SK-N-SH (cell line): ENCODE measurements around the gene TBXAS1. TPM values are rescaled to one million over a fixed set of nuclear protein-coding genes. Genes with fewer than 3 reads are reported as not detected.

Experiments used
- CTCF ChIA-PET: fragments of 300-600, 350-600 bp; formaldehyde crosslinking; extraction: SDS; loops from one replicate; lab custom pipeline; 2021; lab: Yijun Ruan, JAX
- POLR2A ChIA-PET: fragments of 350-600 bp; sonication (Branson Sonifier 250); formaldehyde crosslinking; extraction: SDS; loops from one replicate; lab custom pipeline; 2020; ENCODE audit warnings: antibody characterized with exemption, inconsistent platforms; lab: Yijun Ruan, JAX
- DNase-seq: peaks from one replicate; pipeline ENCODE4 v3.0.0; 2012
- H2AFZ ChIP-seq: fragments of 200-600 bp; sonication (generic); 2 replicates; pipeline ENCODE4 v1.8.1; 2016; ENCODE audit warnings: antibody characterized with exemption, mild to moderate bottlenecking, low read depth
- H3F3A ChIP-seq: fragments of 200-600 bp; sonication (generic); replicated peaks from 2 replicates; pipeline ENCODE3; 2016; ENCODE audit warnings: antibody characterized with exemption, mild to moderate bottlenecking; ENCODE audit not compliant: insufficient read depth
- H3K27ac ChIP-seq, 2 experiments: fragments of 200-500 bp in 1 of 2; fragments of 200-600 bp in 1 of 2; sonication (Bioruptor generic) in 1 of 2; sonication (generic), shearing (Covaris generic) in 1 of 2; 2 replicates each; pipeline versions ENCODE4 v1.5.1 to v1.6.1; 2014 to 2016; ENCODE audit warnings: low read depth in 2 of 2, inconsistent platforms in 1 of 2, low read length in 1 of 2, mild to moderate bottlenecking in 1 of 2, mixed read lengths in 1 of 2
- H3K27me3 ChIP-seq: fragments of 200-600 bp; sonication (generic), shearing (Covaris generic); 2 replicates; pipeline ENCODE4 v1.6.1; 2016; ENCODE audit warnings: mixed run types; ENCODE audit not compliant: insufficient read depth
- H3K36me3 ChIP-seq, 2 experiments: fragments of 200-500 bp in 1 of 2; fragments of 200-600 bp in 1 of 2; sonication (Bioruptor generic) in 1 of 2; sonication (generic) in 1 of 2; replicated peaks in 1 of 2; 2 replicates each; pipeline versions ENCODE3 to v1.5.1; 2014 to 2016; ENCODE audit warnings: low read length in 1 of 2, mild to moderate bottlenecking in 1 of 2; ENCODE audit not compliant: insufficient read depth in 2 of 2, control insufficient read depth in 1 of 2
- H3K4me1 ChIP-seq, 2 experiments: fragments of 200-500 bp in 1 of 2; fragments of 200-600 bp in 1 of 2; sonication (Bioruptor generic) in 1 of 2; sonication (generic), shearing (Covaris generic) in 1 of 2; 2 replicates each; pipeline versions ENCODE4 v1.5.1 to v1.6.1; 2014 to 2016; ENCODE audit warnings: low read depth in 1 of 2, low read length in 1 of 2, mixed run types in 1 of 2; ENCODE audit not compliant: insufficient read depth in 2 of 2, control insufficient read depth in 1 of 2
- H3K4me2 ChIP-seq: fragments of 200-600 bp; sonication (generic), shearing (Covaris generic); 2 replicates; pipeline ENCODE4 v1.6.1; 2017; ENCODE audit warnings: mixed run types
- H3K4me3 ChIP-seq, 2 experiments: fragments of 200-500 bp in 1 of 2; fragments of 200-600 bp in 1 of 2; sonication (Bioruptor generic) in 1 of 2; sonication (generic), shearing (Covaris generic) in 1 of 2; 2 replicates each; pipeline versions ENCODE4 v1.5.1 to v1.8.1; 2014 to 2016; ENCODE audit warnings: low read depth in 2 of 2, inconsistent platforms in 1 of 2, low read length in 1 of 2, mild to moderate bottlenecking in 1 of 2, mixed read lengths in 1 of 2, moderate library complexity in 1 of 2
- H3K79me2 ChIP-seq: fragments of 200-600 bp; sonication (generic); 2 replicates; pipeline ENCODE4 v1.8.1; 2017; ENCODE audit warnings: mild to moderate bottlenecking; ENCODE audit not compliant: insufficient read depth
- H3K9ac ChIP-seq: fragments of 200-600 bp; sonication (generic); 2 replicates; pipeline ENCODE4 v1.6.1; 2017; ENCODE audit warnings: mixed run types
- H3K9me2 ChIP-seq: fragments of 200-600 bp; sonication (generic); 2 replicates; pipeline ENCODE4 v1.6.1; 2017; ENCODE audit warnings: mixed run types
- H3K9me3 ChIP-seq: fragments of 200-600 bp; sonication (generic); 2 replicates; pipeline ENCODE4 v1.6.1; 2017; ENCODE audit warnings: mixed run types, mild to moderate bottlenecking, moderate library complexity
- H4K20me1 ChIP-seq: fragments of 200-600 bp; sonication (generic); 2 replicates; pipeline ENCODE4 v1.6.1; 2017; ENCODE audit warnings: mild to moderate bottlenecking, mixed run types; ENCODE audit not compliant: insufficient read depth
- CHD2 ChIP-seq: fragments of 150-350 bp; IDR thresholded peaks from 2 replicates; pipeline ENCODE4 v1.6.1; 2018; ENCODE audit warnings: low read length; ENCODE audit not compliant: partially characterized antibody
- EZH2phosphoT487 ChIP-seq: fragments of 200-600 bp; sonication (generic); IDR thresholded peaks from 2 replicates; pipeline ENCODE4 v1.6.1; 2017; ENCODE audit warnings: low read depth, mixed run types, mild to moderate bottlenecking, antibody characterized with exemption, moderate library complexity, borderline replicate concordance
- GATA2 ChIP-seq: sonication (generic); formaldehyde crosslinking; IDR thresholded peaks from 2 replicates; pipeline ENCODE4 v1.5.0; 2020; ENCODE audit warnings: mild to moderate bottlenecking, missing genetic modification reagents
- JUND ChIP-seq: IDR thresholded peaks from 2 replicates; pipeline ENCODE4 v1.4.0; 2012
- POLR2AphosphoS5 ChIP-seq: IDR thresholded peaks from 2 replicates; pipeline ENCODE4 v1.6.1; 2012; ENCODE audit warnings: low read depth, low read length
- RFX5 ChIP-seq: IDR thresholded peaks from 2 replicates; pipeline ENCODE4 v1.6.1; 2012; ENCODE audit warnings: mild to moderate bottlenecking, improper control_type of control experiment, low read length
- SIN3A ChIP-seq: IDR thresholded peaks from 2 replicates; pipeline ENCODE4 v1.6.1; 2012; ENCODE audit warnings: low read depth, mild to moderate bottlenecking, low read length, moderate library complexity, borderline replicate concordance
- SMC3 ChIP-seq: IDR thresholded peaks from 2 replicates; pipeline ENCODE4 v1.6.1; 2012; ENCODE audit warnings: low read depth, low read length, improper control_type of control experiment
- TAF1 ChIP-seq: IDR thresholded peaks from 2 replicates; pipeline ENCODE4 v1.6.1; 2012; ENCODE audit warnings: low read depth, mild to moderate bottlenecking, low read length, moderate library complexity, borderline replicate concordance
- TEAD4 ChIP-seq: IDR thresholded peaks from 2 replicates; pipeline ENCODE4 v1.4.0; 2012; ENCODE audit warnings: mild to moderate bottlenecking, borderline replicate concordance; ENCODE audit not compliant: insufficient read depth
- YY1 ChIP-seq: IDR thresholded peaks from 2 replicates; pipeline ENCODE4 v1.4.0; 2012; ENCODE audit warnings: low read depth, mild to moderate bottlenecking
- WGBS: methylation state at CpG from one replicate; pipeline ENCODE4 v1.1.6; 2017; ENCODE audit warnings: low lambda C conversion rate; 5-methylcytosine and 5-hydroxymethylcytosine counted together
- polyA plus RNA-seq, 3 experiments: library from polyadenylated mRNA; depleted of rRNA; stranded (reverse); fragments of >200 nt; gene quantifications; 2 replicates each; pipeline ENCODE4 v1.2.3, GENCODE V29; 2012
- TF ChIP-seq, protein P1 (sequence below): IDR thresholded peaks from 2 replicates; pipeline ENCODE4 v1.4.0; 2012; ENCODE audit warnings: low read depth
- TF ChIP-seq, protein P2 (sequence below): IDR thresholded peaks from 2 replicates; pipeline ENCODE4 v1.4.0; 2012; ENCODE audit warnings: low read depth, borderline replicate concordance
- TF ChIP-seq, protein P3 (sequence below): fragments of 150-350 bp; IDR thresholded peaks from 2 replicates; pipeline ENCODE4 v1.6.1; 2017; ENCODE audit warnings: antibody characterized with exemption, low read length, low read depth, borderline replicate concordance
- TF ChIP-seq, protein P4 (sequence below): fragments of 150-350 bp; IDR thresholded peaks from 2 replicates; pipeline ENCODE4 v1.6.1; 2016; ENCODE audit warnings: mild to moderate bottlenecking, low read depth, low read length
- TF ChIP-seq, protein P5 (sequence below): IDR thresholded peaks from 2 replicates; pipeline ENCODE4 v1.4.0; 2012; ENCODE audit warnings: low read depth, borderline replicate concordance
- TF ChIP-seq, protein P6 (sequence below): IDR thresholded peaks from 2 replicates; pipeline ENCODE4; 2012

The TBXAS1 gene
- polyA plus RNA-seq, 1 of the 3 experiments (the other 2 are of a cell fraction) = 4.4 TPM

DNA sequence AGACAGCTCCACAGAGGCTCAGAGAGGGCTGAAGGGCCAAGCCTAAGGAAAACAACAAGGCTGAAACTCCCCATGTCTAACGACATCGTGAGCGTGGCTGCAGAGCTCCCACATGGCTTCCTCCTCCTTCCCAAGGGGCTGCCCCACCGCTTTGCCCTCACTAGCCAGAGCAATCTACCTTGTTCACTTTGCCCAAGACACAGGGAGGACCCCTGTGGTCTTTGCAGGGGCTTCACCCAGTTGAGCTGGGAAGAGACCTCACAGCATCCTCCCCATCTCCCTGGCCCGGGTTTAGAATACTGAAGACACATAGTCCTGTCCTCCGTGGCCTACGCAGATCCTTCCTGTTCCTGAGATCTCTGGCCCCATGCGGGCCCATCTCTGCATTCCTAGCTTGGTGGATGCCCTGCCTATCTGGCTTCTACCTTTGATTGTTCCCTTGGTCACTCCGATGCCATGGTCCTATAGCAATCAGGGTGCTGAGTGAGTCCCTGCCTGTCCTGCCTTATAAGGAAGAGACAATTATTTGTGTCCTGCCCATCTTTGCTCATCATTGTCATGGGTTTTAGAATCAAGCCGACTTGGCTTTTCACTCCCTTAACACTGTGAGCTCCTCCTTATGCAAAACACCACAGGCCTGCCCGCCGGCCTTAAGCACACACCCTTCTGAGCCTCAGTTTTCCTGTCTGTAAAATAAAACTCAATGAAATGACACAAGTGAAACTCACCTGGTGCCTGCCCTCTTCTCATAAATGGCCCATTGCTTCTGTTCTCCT lies 160.5 kb downstream of the TBXAS1 start:
- Histone ChIP-seq H4K20me1 (no peaks in the 10 kb centered on the region), H3K9me2 (no peaks in the 10 kb centered on the region), H3K9me3 (no peaks in the 10 kb centered on the region), H3K4me1 (peaks cover 0 to 9% of the 10 kb centered on the region in 2 experiments; a peak in 1 of 4 replicates), H3K79me2 (no peaks in the 10 kb centered on the region), H3K9ac (no peak overlapping the region), H3K27me3 (no peaks in the 10 kb centered on the region; the same call in 1 of the 2 replicates), H3K27ac (no peak overlapping the region), H3K36me3 (no peaks in the 10 kb centered on the region), H3K4me3 (no peak overlapping the region), H2AFZ (no peak overlapping the region), H3F3A (no peaks in the 10 kb centered on the region), H3K4me2 (no peak overlapping the region)
- WGBS = 92% methylated on average over 12 of the region's 12 CpGs
- ChIA-PET CTCF (interaction anchor here (0.6 to 6.4 kb wide), 8 partner anchors 10 to 388 kb away, joined by 3 to 55 read pairs (median 4); no protein-coding TSS in a partner anchor), POLR2A (no interaction called here)
- no peak for DNase-seq
- TF ChIP-seq, protein P1, sequence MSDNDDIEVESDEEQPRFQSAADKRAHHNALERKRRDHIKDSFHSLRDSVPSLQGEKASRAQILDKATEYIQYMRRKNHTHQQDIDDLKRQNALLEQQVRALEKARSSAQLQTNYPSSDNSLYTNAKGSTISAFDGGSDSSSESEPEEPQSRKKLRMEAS = no peak
- TF ChIP-seq, protein P2, sequence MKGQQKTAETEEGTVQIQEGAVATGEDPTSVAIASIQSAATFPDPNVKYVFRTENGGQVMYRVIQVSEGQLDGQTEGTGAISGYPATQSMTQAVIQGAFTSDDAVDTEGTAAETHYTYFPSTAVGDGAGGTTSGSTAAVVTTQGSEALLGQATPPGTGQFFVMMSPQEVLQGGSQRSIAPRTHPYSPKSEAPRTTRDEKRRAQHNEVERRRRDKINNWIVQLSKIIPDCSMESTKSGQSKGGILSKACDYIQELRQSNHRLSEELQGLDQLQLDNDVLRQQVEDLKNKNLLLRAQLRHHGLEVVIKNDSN = no peak
- TF ChIP-seq GATA2 = no peak
- TF ChIP-seq YY1 = no peak
- TF ChIP-seq CHD2 = no peak
- no peak for TF ChIP-seq TEAD4
- no peak for TF ChIP-seq EZH2phosphoT487
- TF ChIP-seq TAF1 = no peak
- TF ChIP-seq JUND = no peak
- no peak for TF ChIP-seq RFX5
- no peak for TF ChIP-seq POLR2AphosphoS5
- TF ChIP-seq, protein P3, sequence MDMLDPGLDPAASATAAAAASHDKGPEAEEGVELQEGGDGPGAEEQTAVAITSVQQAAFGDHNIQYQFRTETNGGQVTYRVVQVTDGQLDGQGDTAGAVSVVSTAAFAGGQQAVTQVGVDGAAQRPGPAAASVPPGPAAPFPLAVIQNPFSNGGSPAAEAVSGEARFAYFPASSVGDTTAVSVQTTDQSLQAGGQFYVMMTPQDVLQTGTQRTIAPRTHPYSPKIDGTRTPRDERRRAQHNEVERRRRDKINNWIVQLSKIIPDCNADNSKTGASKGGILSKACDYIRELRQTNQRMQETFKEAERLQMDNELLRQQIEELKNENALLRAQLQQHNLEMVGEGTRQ = no peak

DNA sequence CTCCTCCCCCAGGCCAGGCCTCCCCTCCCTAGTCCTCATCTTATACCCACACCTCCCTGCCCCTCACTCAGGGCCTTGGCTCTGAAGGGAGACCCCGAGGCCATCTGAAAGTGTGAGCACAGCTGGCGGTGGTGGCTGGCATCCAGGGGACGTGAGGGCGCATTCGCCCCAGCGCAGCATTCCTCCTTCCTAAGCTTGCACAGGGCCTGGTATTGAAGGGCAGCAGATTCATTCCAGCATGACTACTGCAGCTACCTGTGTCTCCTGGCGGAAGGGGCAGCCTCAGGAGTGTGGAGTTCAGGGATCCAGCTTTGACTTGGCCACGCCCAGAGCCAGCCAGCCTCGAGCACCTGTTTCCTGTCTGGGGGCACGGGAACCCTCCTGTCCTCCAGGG lies 161.1 kb downstream of the TBXAS1 start:
- no peak overlapping the region for H3K9ac ChIP-seq
- H3K9me2 ChIP-seq = no peaks in the 10 kb centered on the region
- no peak overlapping the region for H3K4me3 ChIP-seq
- H3K9me3 ChIP-seq = no peaks in the 10 kb centered on the region
- H3K4me1 ChIP-seq = peaks cover 0 to 9% of the 10 kb centered on the region in 2 experiments; a peak in 1 of 4 replicates
- no peak overlapping the region for H3K27ac ChIP-seq
- CTCF ChIA-PET = interaction anchor here (1.2 to 6.4 kb wide), 5 partner anchors 14 to 388 kb away, joined by 3 to 55 read pairs (median 9); no protein-coding TSS in a partner anchor
- no peaks in the 10 kb centered on the region for H3F3A ChIP-seq
- H3K79me2 ChIP-seq = no peaks in the 10 kb centered on the region
- H4K20me1 ChIP-seq = no peaks in the 10 kb centered on the region
- 94% methylated on average over 7 of the region's 10 CpGs for WGBS
- POLR2A ChIA-PET = no interaction called here
- no peaks in the 10 kb centered on the region for H3K27me3 ChIP-seq
- no peak overlapping the region for H3K4me2 ChIP-seq
- DNase-seq = no peak
- H2AFZ ChIP-seq = no peak overlapping the region
- H3K36me3 ChIP-seq = no peaks in the 10 kb centered on the region
- TF ChIP-seq TEAD4 (no peak), POLR2AphosphoS5 (no peak), SMC3 (no peak), EZH2phosphoT487 (no peak), SIN3A (no peak)
- TF ChIP-seq, protein P4, sequence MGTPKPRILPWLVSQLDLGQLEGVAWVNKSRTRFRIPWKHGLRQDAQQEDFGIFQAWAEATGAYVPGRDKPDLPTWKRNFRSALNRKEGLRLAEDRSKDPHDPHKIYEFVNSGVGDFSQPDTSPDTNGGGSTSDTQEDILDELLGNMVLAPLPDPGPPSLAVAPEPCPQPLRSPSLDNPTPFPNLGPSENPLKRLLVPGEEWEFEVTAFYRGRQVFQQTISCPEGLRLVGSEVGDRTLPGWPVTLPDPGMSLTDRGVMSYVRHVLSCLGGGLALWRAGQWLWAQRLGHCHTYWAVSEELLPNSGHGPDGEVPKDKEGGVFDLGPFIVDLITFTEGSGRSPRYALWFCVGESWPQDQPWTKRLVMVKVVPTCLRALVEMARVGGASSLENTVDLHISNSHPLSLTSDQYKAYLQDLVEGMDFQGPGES = no peak
- TF ChIP-seq, protein P3 = no peak
- TF ChIP-seq, protein P5, sequence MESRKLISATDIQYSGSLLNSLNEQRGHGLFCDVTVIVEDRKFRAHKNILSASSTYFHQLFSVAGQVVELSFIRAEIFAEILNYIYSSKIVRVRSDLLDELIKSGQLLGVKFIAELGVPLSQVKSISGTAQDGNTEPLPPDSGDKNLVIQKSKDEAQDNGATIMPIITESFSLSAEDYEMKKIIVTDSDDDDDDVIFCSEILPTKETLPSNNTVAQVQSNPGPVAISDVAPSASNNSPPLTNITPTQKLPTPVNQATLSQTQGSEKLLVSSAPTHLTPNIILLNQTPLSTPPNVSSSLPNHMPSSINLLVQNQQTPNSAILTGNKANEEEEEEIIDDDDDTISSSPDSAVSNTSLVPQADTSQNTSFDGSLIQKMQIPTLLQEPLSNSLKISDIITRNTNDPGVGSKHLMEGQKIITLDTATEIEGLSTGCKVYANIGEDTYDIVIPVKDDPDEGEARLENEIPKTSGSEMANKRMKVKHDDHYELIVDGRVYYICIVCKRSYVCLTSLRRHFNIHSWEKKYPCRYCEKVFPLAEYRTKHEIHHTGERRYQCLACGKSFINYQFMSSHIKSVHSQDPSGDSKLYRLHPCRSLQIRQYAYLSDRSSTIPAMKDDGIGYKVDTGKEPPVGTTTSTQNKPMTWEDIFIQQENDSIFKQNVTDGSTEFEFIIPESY = no peak
- TF ChIP-seq, protein P6, sequence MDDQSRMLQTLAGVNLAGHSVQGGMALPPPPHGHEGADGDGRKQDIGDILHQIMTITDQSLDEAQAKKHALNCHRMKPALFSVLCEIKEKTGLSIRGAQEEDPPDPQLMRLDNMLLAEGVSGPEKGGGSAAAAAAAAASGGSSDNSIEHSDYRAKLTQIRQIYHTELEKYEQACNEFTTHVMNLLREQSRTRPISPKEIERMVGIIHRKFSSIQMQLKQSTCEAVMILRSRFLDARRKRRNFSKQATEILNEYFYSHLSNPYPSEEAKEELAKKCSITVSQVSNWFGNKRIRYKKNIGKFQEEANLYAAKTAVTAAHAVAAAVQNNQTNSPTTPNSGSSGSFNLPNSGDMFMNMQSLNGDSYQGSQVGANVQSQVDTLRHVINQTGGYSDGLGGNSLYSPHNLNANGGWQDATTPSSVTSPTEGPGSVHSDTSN = no peak
